ENCODE measurements around the gene FAM120A. TPM values are rescaled to one million over a fixed set of nuclear protein-coding genes. Genes with fewer than 3 reads are reported as not detected.

FAM120A gene
- total RNA-seq, 2 donors from 2014 or later = 38.3 to 46.1 TPM

DNA sequence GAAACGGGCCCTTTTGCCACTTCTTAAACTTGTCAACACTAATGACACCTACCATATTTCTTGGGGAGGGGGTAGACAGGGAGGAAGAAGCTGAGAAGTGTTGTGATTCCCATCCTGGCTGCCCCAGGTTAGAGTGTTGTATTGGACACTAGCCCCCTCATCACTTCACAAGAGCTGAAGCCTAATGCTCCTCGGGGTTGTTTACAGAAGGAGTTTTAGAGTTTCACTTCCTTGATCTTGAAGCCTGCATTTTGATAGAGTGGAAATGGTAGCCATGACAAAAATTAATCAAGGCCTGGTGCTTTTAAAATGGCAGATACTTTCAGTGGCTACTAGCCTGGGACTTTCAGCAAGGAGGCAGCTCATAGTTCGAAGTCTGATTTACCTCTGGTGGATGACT lies 12.9 kb downstream of the FAM120A start:
- 83 to 85% methylated on average over 2 of the region's 3 CpGs for WGBS, 2 experiments (ENCODE audit: insufficient coverage in 1 of 2, insufficient read length in 1 of 2)
- Mint-ChIP-seq H3K27me3 (ENCODE audit: insufficient read depth) (no peaks in the 10 kb centered on the region), H3K4me3 (no peak overlapping the region), H3K9me3 (no peaks in the 10 kb centered on the region), H3K27ac (peak overlapping the region; percentile 83), H3K4me1 (peaks cover 73% of the 10 kb centered on the region), H3K36me3 (ENCODE audit: low read depth) (peaks cover 3% of the 10 kb centered on the region)
- Histone ChIP-seq H3K27ac (ENCODE audit: low read depth, low read length) (no peak overlapping the region), H3K9ac (ENCODE audit: extremely low read depth, low read length, poor library complexity, severe bottlenecking) (no peak overlapping the region), H3K4me3 (ENCODE audit: low read length) (no peak overlapping the region), H3K27me3 (ENCODE audit: control insufficient read depth, insufficient read depth, low read length, poor library complexity, severe bottlenecking) (no peaks in the 10 kb centered on the region), H3K9me3 (ENCODE audit: control insufficient read depth, low read length) (no peaks in the 10 kb centered on the region), H3K4me1 (ENCODE audit: control insufficient read depth, insufficient read depth, low read length) (peaks cover 5% of the 10 kb centered on the region), H3K36me3 (ENCODE audit: control insufficient read depth, insufficient read depth, low read length) (no peaks in the 10 kb centered on the region)
- no peak for DNase-seq
- TF ChIP-seq, protein P1, sequence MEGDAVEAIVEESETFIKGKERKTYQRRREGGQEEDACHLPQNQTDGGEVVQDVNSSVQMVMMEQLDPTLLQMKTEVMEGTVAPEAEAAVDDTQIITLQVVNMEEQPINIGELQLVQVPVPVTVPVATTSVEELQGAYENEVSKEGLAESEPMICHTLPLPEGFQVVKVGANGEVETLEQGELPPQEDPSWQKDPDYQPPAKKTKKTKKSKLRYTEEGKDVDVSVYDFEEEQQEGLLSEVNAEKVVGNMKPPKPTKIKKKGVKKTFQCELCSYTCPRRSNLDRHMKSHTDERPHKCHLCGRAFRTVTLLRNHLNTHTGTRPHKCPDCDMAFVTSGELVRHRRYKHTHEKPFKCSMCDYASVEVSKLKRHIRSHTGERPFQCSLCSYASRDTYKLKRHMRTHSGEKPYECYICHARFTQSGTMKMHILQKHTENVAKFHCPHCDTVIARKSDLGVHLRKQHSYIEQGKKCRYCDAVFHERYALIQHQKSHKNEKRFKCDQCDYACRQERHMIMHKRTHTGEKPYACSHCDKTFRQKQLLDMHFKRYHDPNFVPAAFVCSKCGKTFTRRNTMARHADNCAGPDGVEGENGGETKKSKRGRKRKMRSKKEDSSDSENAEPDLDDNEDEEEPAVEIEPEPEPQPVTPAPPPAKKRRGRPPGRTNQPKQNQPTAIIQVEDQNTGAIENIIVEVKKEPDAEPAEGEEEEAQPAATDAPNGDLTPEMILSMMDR (conservative IDR thresholded peaks at IDR 0.05) = no peak

DNA sequence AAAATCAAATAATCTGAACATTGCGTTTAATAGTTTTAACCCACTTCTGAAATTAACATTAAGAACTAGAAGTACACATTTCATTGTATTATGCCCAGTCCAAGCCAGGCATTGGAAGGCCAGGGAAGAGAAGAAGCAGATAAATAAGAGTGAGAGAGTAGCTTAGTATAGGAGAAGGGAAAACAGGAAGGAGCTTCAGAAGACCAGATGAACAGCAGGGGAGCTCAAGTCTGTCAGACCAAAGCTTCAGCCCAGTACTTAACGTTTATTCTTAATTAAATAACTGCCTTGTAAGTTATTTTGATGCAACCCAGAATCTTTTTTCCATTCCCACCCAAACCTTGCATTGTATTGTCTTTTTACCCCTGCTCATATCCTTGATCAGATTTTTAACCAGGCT lies 13.4 kb downstream of the FAM120A start:
- TF ChIP-seq, protein P1 (conservative IDR thresholded peaks at IDR 0.05) = no peak
- DNase-seq = no peak
- H3K27ac ChIP-seq (ENCODE audit: low read depth, low read length) = no peak overlapping the region
- H3K9me3 ChIP-seq (ENCODE audit: control insufficient read depth, low read length) = no peaks in the 10 kb centered on the region
- H3K4me3 ChIP-seq (ENCODE audit: low read length) = no peak overlapping the region
- WGBS, 2 experiments (ENCODE audit: insufficient coverage in 1 of 2, insufficient read length in 1 of 2) = 39% methylated on average over 2 of the region's 2 CpGs; no CpG with 5 or more reads in 1 of the 2 experiments
- Mint-ChIP-seq H3K4me3 (no peak overlapping the region), H3K9me3 (no peaks in the 10 kb centered on the region), H3K4me1 (peaks cover 70% of the 10 kb centered on the region), H3K27me3 (ENCODE audit: insufficient read depth) (no peaks in the 10 kb centered on the region), H3K36me3 (ENCODE audit: low read depth) (peaks cover 3% of the 10 kb centered on the region), H3K27ac (peak overlapping the region; percentile 83)
- peaks cover 5% of the 10 kb centered on the region for H3K4me1 ChIP-seq (ENCODE audit: control insufficient read depth, insufficient read depth, low read length)
- no peaks in the 10 kb centered on the region for H3K27me3 ChIP-seq (ENCODE audit: control insufficient read depth, insufficient read depth, low read length, poor library complexity, severe bottlenecking)
- H3K36me3 ChIP-seq (ENCODE audit: control insufficient read depth, insufficient read depth, low read length) = no peaks in the 10 kb centered on the region
- H3K9ac ChIP-seq (ENCODE audit: extremely low read depth, low read length, poor library complexity, severe bottlenecking) = no peak overlapping the region

DNA sequence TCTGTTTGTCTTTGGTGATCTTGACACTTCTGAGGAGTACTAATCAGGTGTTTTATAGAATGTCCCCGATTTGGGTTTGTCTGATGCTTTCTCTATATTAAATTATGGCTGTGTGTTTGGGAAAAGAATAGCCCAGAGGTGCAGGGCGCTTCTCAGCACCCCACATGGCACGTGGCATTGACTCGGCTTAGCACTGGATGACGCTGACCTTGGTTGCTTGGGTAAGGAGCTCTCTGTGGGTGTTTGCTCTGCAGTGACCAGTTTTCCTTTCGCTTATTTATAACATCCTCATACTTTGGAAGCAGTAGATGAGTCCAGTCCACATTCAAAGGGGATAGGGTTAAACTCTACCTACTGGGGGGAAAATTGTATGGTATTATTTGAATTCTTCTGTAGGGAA lies 14.4 kb downstream of the FAM120A start:
- DNase-seq = no peak
- Mint-ChIP-seq H3K36me3 (ENCODE audit: low read depth) (peaks cover 5% of the 10 kb centered on the region), H3K27me3 (ENCODE audit: insufficient read depth) (no peaks in the 10 kb centered on the region), H3K4me3 (no peak overlapping the region), H3K4me1 (peaks cover 69% of the 10 kb centered on the region), H3K9me3 (no peaks in the 10 kb centered on the region), H3K27ac (peak overlapping the region; percentile 25)
- 93 to 95% methylated on average over 4 to 6 of the region's 6 CpGs for WGBS, 2 experiments (ENCODE audit: insufficient coverage in 1 of 2, insufficient read length in 1 of 2)
- Histone ChIP-seq H3K36me3 (ENCODE audit: control insufficient read depth, insufficient read depth, low read length) (peaks cover 3% of the 10 kb centered on the region), H3K9ac (ENCODE audit: extremely low read depth, low read length, poor library complexity, severe bottlenecking) (no peak overlapping the region), H3K9me3 (ENCODE audit: control insufficient read depth, low read length) (no peaks in the 10 kb centered on the region), H3K27me3 (ENCODE audit: control insufficient read depth, insufficient read depth, low read length, poor library complexity, severe bottlenecking) (no peaks in the 10 kb centered on the region), H3K27ac (ENCODE audit: low read depth, low read length) (no peak overlapping the region), H3K4me1 (ENCODE audit: control insufficient read depth, insufficient read depth, low read length) (peaks cover 5% of the 10 kb centered on the region), H3K4me3 (ENCODE audit: low read length) (no peak overlapping the region)
- TF ChIP-seq, protein P1 (conservative IDR thresholded peaks at IDR 0.05) = no peak

Data from endodermal cell (in vitro differentiated cells).